ENCODE measurements around the gene MXD4. TPM values are rescaled to one million over a fixed set of nuclear protein-coding genes. Genes with fewer than 3 reads are reported as not detected.

MXD4 gene
- total RNA-seq, 1 donor from 2014 or later: 74.9 TPM

DNA sequence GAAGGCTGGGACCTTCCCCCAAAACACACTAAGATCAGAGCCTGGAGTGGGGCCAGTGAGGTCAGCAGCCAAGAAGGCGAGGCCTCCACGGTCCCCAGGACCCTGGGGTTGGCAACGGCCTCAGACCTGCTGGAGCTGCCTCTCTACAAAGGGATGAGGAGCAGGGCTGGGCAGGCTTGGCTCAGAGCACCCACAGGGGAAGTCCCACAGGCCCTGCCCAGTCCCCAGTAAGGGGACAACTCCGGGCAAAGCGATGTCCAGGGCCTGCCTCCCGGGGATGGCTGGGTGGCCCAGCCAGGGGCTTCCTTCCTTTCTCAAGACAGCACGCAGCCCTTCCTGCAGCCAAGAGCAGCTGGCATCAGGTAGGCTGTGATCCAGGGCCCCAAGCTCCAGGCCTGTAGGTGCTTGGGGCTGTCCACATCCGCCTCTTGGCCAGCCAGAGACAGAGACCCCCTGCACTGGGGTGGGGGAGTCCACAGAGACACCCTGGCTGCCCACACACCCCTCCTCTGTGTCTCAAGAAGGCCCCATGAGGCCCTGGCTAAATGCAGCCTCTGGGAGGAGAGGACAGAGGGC, 5.7 kb downstream of the MXD4 start:
- H3K9me3 Mint-ChIP-seq (ENCODE audit: unreplicated experiment): no peaks in the 10 kb centered on the region
- H3K36me3 Mint-ChIP-seq (ENCODE audit: unreplicated experiment): peaks cover 20% of the 10 kb centered on the region
- peaks cover 14% of the 10 kb centered on the region for H3K4me1 Mint-ChIP-seq (ENCODE audit: unreplicated experiment)
- TF ChIP-seq, protein P1, sequence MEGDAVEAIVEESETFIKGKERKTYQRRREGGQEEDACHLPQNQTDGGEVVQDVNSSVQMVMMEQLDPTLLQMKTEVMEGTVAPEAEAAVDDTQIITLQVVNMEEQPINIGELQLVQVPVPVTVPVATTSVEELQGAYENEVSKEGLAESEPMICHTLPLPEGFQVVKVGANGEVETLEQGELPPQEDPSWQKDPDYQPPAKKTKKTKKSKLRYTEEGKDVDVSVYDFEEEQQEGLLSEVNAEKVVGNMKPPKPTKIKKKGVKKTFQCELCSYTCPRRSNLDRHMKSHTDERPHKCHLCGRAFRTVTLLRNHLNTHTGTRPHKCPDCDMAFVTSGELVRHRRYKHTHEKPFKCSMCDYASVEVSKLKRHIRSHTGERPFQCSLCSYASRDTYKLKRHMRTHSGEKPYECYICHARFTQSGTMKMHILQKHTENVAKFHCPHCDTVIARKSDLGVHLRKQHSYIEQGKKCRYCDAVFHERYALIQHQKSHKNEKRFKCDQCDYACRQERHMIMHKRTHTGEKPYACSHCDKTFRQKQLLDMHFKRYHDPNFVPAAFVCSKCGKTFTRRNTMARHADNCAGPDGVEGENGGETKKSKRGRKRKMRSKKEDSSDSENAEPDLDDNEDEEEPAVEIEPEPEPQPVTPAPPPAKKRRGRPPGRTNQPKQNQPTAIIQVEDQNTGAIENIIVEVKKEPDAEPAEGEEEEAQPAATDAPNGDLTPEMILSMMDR (IDR thresholded peaks at IDR 0.05): no peak
- no peak overlapping the region for H3K27ac Mint-ChIP-seq (ENCODE audit: unreplicated experiment)
- no peak overlapping the region for H3K4me3 Mint-ChIP-seq (ENCODE audit: unreplicated experiment)
- no peaks in the 10 kb centered on the region for H3K27me3 Mint-ChIP-seq (ENCODE audit: unreplicated experiment)
- no peak for DNase-seq (ENCODE audit: extremely low spot score, unreplicated experiment)

DNA sequence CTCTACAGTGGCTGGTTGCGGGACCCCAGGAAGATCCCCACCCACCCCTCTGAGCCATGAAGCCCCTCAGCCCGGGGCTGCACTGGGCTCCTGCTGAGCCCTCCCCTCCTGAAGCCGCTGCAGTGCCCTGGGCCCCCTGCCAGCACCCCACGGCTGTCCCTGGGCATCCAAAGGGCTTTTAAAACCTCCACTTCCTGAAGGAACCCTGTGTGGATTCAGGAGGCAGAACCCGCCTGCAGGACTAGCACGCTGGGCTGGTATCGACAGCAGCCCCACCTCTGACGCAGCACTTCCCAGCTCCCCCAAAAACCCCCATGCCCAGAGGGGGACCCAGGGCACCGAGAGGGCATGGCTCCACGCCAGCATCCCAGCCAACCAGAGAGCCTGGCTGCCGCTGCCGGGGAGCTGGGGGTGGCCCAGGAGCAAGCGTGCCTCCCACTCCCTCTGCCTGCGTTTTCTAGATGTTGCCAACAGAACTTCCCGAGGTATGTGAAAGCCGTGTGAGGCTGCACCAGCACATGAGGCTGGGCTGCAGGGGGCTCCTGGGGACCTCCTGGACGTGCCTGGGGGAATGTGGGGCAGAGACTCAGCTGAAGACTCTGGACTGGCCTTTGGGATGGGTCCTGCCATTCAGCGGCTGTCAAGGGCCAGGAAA, 6.3 kb downstream of the MXD4 start:
- no peak overlapping the region for H3K4me3 Mint-ChIP-seq (ENCODE audit: unreplicated experiment)
- H3K36me3 Mint-ChIP-seq (ENCODE audit: unreplicated experiment): peaks cover 20% of the 10 kb centered on the region
- no peak overlapping the region for H3K27ac Mint-ChIP-seq (ENCODE audit: unreplicated experiment)
- TF ChIP-seq, protein P1 (IDR thresholded peaks at IDR 0.05): no peak
- H3K27me3 Mint-ChIP-seq (ENCODE audit: unreplicated experiment): no peaks in the 10 kb centered on the region
- peaks cover 14% of the 10 kb centered on the region for H3K4me1 Mint-ChIP-seq (ENCODE audit: unreplicated experiment)
- H3K9me3 Mint-ChIP-seq (ENCODE audit: unreplicated experiment): no peaks in the 10 kb centered on the region
- peak; percentile 83 for DNase-seq (ENCODE audit: extremely low spot score, unreplicated experiment)

DNA sequence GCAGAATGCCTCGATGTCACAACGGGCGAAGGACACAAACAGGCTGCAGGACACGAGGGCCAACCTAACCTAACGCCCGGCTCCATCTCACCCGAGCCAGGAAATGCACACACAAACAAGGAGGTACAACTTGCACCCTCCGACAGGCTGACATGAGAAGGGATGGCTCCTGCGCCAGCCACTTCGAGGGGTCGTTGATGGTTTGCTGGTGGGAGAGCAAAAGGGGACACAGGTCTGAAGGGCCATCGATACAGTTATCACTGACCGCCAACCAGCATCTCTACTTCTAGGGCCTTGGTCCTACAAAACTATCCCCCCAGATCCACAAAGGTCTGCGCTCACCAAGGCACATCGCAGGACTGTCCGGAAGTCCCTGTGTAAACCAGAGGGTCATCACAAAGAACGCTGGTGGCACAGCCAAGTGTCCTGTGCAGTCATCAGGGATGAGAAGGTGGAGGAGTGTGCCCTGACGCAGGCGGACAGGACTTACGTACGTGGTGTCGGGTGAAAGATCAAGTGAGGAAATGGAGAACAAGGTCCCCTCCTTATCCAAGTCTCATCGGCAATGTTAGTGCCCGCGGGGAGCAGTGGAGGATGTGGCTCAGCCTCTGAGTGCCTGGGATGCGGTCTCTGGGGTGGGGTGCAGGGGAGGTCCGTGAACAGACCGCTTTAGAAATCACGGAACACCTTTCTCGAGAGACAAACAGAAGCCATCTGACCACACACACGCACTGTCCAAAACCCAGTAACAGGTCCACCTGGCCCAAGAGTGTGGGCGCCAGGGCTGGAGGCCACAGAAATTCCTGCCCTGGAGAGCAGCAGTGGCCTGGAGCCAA, 7.0 kb downstream of the MXD4 start:
- TF ChIP-seq, protein P1 (IDR thresholded peaks at IDR 0.05): no peak
- Mint-ChIP-seq H3K27me3 (ENCODE audit: unreplicated experiment) (no peaks in the 10 kb centered on the region), H3K4me3 (ENCODE audit: unreplicated experiment) (no peak overlapping the region)

DNA sequence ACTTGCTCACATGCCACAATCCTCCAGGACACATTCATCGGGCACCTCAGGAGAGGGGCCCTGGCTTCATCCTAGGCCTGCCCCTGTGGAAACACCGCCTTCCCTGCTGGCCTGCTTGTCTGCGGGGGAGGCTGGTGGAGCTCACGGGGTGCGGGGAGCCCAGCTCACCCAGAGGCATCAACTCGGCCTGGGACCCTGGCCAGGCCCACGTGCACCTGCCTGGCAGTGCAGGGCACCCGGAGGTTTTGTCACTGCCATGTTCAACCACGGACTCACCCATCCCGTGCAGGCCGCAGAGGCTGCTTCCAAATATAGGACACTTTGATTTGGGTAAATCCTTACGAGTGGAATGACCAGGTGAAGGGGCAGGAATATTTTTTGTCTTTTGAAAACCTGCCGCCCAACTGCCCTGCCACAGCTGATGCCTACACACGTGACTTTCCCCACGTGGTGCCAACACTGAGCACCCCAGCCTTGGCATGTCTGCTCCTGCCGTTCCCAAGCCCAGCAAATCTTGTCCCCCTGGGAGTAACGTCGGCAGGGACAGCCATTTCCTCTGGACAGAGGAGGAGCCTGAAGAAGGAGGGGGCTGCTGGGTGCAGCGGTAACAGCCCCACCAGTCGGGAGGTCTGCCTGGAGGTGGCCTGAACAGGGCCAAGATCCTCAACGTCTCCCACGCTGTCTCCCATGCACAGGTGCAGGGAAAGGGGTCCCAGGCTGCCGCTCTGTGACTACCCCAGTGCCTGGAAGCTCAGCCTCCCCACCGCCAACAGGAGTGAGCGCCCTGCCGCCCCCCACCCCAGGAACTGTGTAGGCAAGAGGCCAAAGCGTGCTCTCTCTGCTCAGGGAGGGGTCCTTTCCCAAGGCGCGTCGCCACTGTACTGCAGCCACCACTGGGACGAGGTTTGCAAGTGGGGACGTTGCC, 8.5 kb downstream of the MXD4 start:
- Mint-ChIP-seq H3K27me3 (ENCODE audit: unreplicated experiment) (no peaks in the 10 kb centered on the region), H3K4me1 (ENCODE audit: unreplicated experiment) (peaks cover 7% of the 10 kb centered on the region), H3K36me3 (ENCODE audit: unreplicated experiment) (peaks cover 27% of the 10 kb centered on the region), H3K9me3 (ENCODE audit: unreplicated experiment) (no peaks in the 10 kb centered on the region), H3K27ac (ENCODE audit: unreplicated experiment) (no peak overlapping the region), H3K4me3 (ENCODE audit: unreplicated experiment) (no peak overlapping the region)
- TF ChIP-seq, protein P1 (IDR thresholded peaks at IDR 0.05): no peak
- DNase-seq (ENCODE audit: extremely low spot score, unreplicated experiment): no peak

More for the DNA sequence above, 7.0 kb downstream of the MXD4 start:
- Mint-ChIP-seq H3K27ac (ENCODE audit: unreplicated experiment) (no peak overlapping the region), H3K9me3 (ENCODE audit: unreplicated experiment) (no peaks in the 10 kb centered on the region), H3K36me3 (ENCODE audit: unreplicated experiment) (peaks cover 24% of the 10 kb centered on the region), H3K4me1 (ENCODE audit: unreplicated experiment) (peaks cover 9% of the 10 kb centered on the region)
- no peak for DNase-seq (ENCODE audit: extremely low spot score, unreplicated experiment)
